GM23248 (cell line): ENCODE measurements around the gene CNTN4.

Experiments
- EZH2 ChIP-seq: fragments of 200-600 bp; sonication (generic); IDR thresholded peaks from 2 replicates; pipeline ENCODE4 v1.6.1; 2018; ENCODE audit warnings: antibody characterized with exemption, mild to moderate bottlenecking; ENCODE audit not compliant: insufficient read depth, poor library complexity, severe bottlenecking
- EZH2phosphoT487 ChIP-seq: fragments of 200-600 bp; sonication (generic); IDR thresholded peaks from 2 replicates; pipeline ENCODE4 v1.6.1; 2018; ENCODE audit warnings: antibody characterized with exemption, moderate library complexity, mild to moderate bottlenecking, low read depth; ENCODE audit not compliant: insufficient read depth

DNA sequence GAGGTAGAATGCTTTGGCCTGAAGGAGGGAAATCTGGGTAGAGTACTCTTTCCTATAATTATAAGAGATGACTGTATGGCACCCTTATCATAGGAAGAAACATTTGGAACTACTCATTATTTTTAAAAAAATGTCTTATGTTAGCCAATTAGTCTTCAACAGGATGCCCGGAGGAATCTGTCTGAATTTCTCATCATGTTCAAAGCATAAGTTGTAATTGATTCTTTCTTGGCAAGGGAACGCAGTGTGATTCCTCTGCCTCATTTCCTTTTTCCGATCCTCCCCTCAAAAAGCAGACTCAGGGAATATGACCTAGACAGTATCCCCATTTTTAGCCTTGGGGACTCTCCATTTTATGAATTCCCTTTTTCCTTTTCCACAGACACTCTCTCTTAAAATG is 846.5 kb downstream of the CNTN4 start:
- TF ChIP-seq EZH2, result no peak
- no peak for TF ChIP-seq EZH2phosphoT487
